HCT116 (cell line): ENCODE measurements around the gene ATM. TPM values are rescaled to one million over a fixed set of nuclear protein-coding genes. Genes with fewer than 3 reads are reported as not detected.

Experiments
- ATAC-seq: fragments of 200-7000 bp; cut with Tn5 transposase; 2 replicates; pipeline ENCODE4 v1.9.1; 2020; ENCODE audit warnings: mild to moderate bottlenecking, moderate library complexity
- BruUV-seq: library from RNA; stranded (reverse); fragments of 400-500 nt; replicated peaks from 2 replicates; lab custom pipeline; 2021; lab: Mats Ljungman, UMichigan
- CTCF ChIA-PET: fragments of 300-600 bp; sonication (Branson Sonifier 250); formaldehyde crosslinking; loops from one replicate; lab custom pipeline; 2021; ENCODE audit warnings: antibody characterized with exemption; lab: Charles Lee
- POLR2A ChIA-PET: fragments of 300-600, 350-600 bp; sonication (Branson Sonifier 250); formaldehyde crosslinking; loops from one replicate; lab custom pipeline; 2021; ENCODE audit warnings: antibody characterized with exemption; lab: Charles Lee
- RAD21 ChIA-PET, 2 experiments: fragments of 300-600 bp; sonication (Branson Sonifier 250); formaldehyde crosslinking; loops; one replicate each; lab custom pipeline; 2023; ENCODE audit warnings: low total read pairs in 2 of 2; ENCODE audit not compliant: uncharacterized antibody in 2 of 2, unreplicated experiment in 2 of 2, low non-redundant PET in 1 of 2; lab: Charles Lee
- DNase-seq: peaks from one replicate; pipeline ENCODE4 v3.0.0-alpha.2; 2010; ENCODE audit warnings: low read depth, low spot score
- H2AFZ ChIP-seq: fragments of 200-600 bp; shearing (Covaris generic), sonication (generic); 2 replicates; pipeline ENCODE4 v1.6.1; 2017; ENCODE audit warnings: low read depth, mixed run types, mixed read lengths, antibody characterized with exemption, low read length; ENCODE audit not compliant: poor library complexity, severe bottlenecking
- H3K27ac ChIP-seq: 2 replicates; pipeline ENCODE4 v1.5.1; 2012; ENCODE audit warnings: low read depth, low read length
- H3K27me3 ChIP-seq: fragments of 200-600 bp; sonication (generic); 2 replicates; pipeline ENCODE4 v1.6.1; 2016; ENCODE audit warnings: mixed run types, low read length, mixed read lengths; ENCODE audit not compliant: insufficient read depth
- H3K36me3 ChIP-seq, 2 experiments: fragments of 200-500 bp in 1 of 2; fragments of 200-600 bp in 1 of 2; sonication (Bioruptor generic) in 1 of 2; sonication (generic) in 1 of 2; 2 replicates each; pipeline versions ENCODE4 v1.5.1 to v1.6.1; 2014 to 2016; ENCODE audit warnings: low read length in 2 of 2, inconsistent platforms in 1 of 2, mixed read lengths in 1 of 2, mixed run types in 1 of 2; ENCODE audit not compliant: insufficient read depth in 2 of 2, control insufficient read depth in 1 of 2
- H3K4me1 ChIP-seq, 2 experiments: fragments of 200-600 bp in 1 of 2; sonication (generic) in 1 of 2; 2 replicates each; pipeline versions ENCODE4 v1.5.1 to v1.6.1; 2012 to 2017; ENCODE audit warnings: low read length in 2 of 2, inconsistent platforms in 1 of 2, mild to moderate bottlenecking in 1 of 2, mixed read lengths in 1 of 2, mixed run types in 1 of 2, moderate library complexity in 1 of 2; ENCODE audit not compliant: insufficient read depth in 2 of 2, control insufficient read depth in 1 of 2
- H3K4me2 ChIP-seq: fragments of 200-600 bp; sonication (generic); 2 replicates; pipeline ENCODE4 v1.6.1; 2017; ENCODE audit warnings: mixed run types, low read length, mixed read lengths
- H3K4me3 ChIP-seq, 2 experiments: fragments of 200-600 bp in 1 of 2; sonication (generic) in 1 of 2; replicated peaks in 1 of 2; 2 replicates each; pipeline ENCODE4 v1.5.1; 2011 to 2016; ENCODE audit warnings: low read length in 2 of 2, control low read depth in 1 of 2, low read depth in 1 of 2, mild to moderate bottlenecking in 1 of 2, mixed read lengths in 1 of 2, mixed run types in 1 of 2
- H3K79me2 ChIP-seq: fragments of 200-600 bp; sonication (generic); 2 replicates; pipeline ENCODE4 v1.6.1; 2017; ENCODE audit warnings: mild to moderate bottlenecking, mixed run types, low read length, moderate library complexity, mixed read lengths; ENCODE audit not compliant: insufficient read depth
- H3K9ac ChIP-seq: fragments of 200-600 bp; sonication (generic); 2 replicates; pipeline ENCODE4 v1.6.1; 2016; ENCODE audit warnings: low read length, mixed read lengths
- H3K9me2 ChIP-seq: fragments of 200-600 bp; sonication (generic), shearing (Covaris generic); 2 replicates; pipeline ENCODE4 v1.6.1; 2017; ENCODE audit warnings: mixed run types, mild to moderate bottlenecking, moderate library complexity; ENCODE audit not compliant: insufficient read depth
- H3K9me3 ChIP-seq, 2 experiments: fragments of 200-500 bp in 1 of 2; fragments of 200-600 bp in 1 of 2; sonication (Bioruptor generic) in 1 of 2; sonication (generic) in 1 of 2; 2 replicates each; pipeline ENCODE4 v1.6.1; 2014 to 2017; ENCODE audit warnings: low read length in 2 of 2, mixed read lengths in 2 of 2, inconsistent platforms in 1 of 2, low read depth in 1 of 2, mild to moderate bottlenecking in 1 of 2, mixed run types in 1 of 2, moderate library complexity in 1 of 2; ENCODE audit not compliant: control insufficient read depth in 1 of 2, insufficient read depth in 1 of 2
- H4K20me1 ChIP-seq: fragments of 200-600 bp; sonication (generic), shearing (Covaris generic); 2 replicates; pipeline ENCODE4 v1.6.1; 2017; ENCODE audit warnings: mixed run types, mild to moderate bottlenecking, moderate library complexity; ENCODE audit not compliant: insufficient read depth
- CEBPB ChIP-seq: IDR thresholded peaks from 2 replicates; pipeline ENCODE4 v1.6.1; 2012; ENCODE audit warnings: low read depth
- POLR2A ChIP-seq: IDR thresholded peaks from 2 replicates; pipeline ENCODE4 v1.7.0; 2011; ENCODE audit warnings: borderline replicate concordance; ENCODE audit not compliant: insufficient read depth, insufficient read length; ENCODE audit errors: extremely low read depth
- SP1 ChIP-seq: IDR thresholded peaks from 2 replicates; pipeline ENCODE4 v1.6.1; 2012; ENCODE audit warnings: low read depth
- SRF ChIP-seq: IDR thresholded peaks from 2 replicates; pipeline ENCODE4 v1.6.1; 2012; ENCODE audit warnings: low read depth
- TCF7L2 ChIP-seq: IDR thresholded peaks from 2 replicates; pipeline ENCODE4 v1.7.0; 2011; ENCODE audit warnings: borderline replicate concordance, inconsistent platforms; ENCODE audit not compliant: insufficient read depth, insufficient read length; ENCODE audit errors: extremely low read depth
- YY1 ChIP-seq: IDR thresholded peaks from 2 replicates; pipeline ENCODE4 v1.6.1; 2011; ENCODE audit warnings: low read length, low read depth, moderate library complexity, mild to moderate bottlenecking; ENCODE audit not compliant: insufficient replicate concordance; ENCODE audit errors: extremely low read depth
- intact Hi-C: fragments of 100-400 bp; cut with micrococcal nuclease; formaldehyde crosslinking; loops from 2 replicates; pipeline ENCODE4 v1.10.0; 2022
- total RNA-seq: library from RNA; stranded (reverse); gene quantifications from one replicate; pipeline ENCODE4 v1.2.1, GENCODE V29; 2021; ENCODE audit not compliant: unreplicated experiment
- TF ChIP-seq, protein P1 (sequence below): IDR thresholded peaks from 2 replicates; pipeline ENCODE4 v1.6.1; 2011; ENCODE audit warnings: mild to moderate bottlenecking, low read length, moderate library complexity; ENCODE audit not compliant: insufficient replicate concordance; ENCODE audit errors: extremely low read depth
- TF ChIP-seq, protein P2 (sequence below): IDR thresholded peaks from 2 replicates; pipeline ENCODE4 v1.6.1; 2012
- TF ChIP-seq, protein P3 (sequence below), 3 experiments: fragments of 200-600 bp in 1 of 3; sonication (generic) in 1 of 3; IDR thresholded peaks in 2 of 3; conservative IDR thresholded peaks in 1 of 3; 2 replicates each; pipeline ENCODE4 v1.5.1; 2012 to 2017; ENCODE audit warnings: low read depth in 2 of 3, low read length in 2 of 3, antibody characterized with exemption in 1 of 3, borderline replicate concordance in 1 of 3, control low read depth in 1 of 3, mild to moderate bottlenecking in 1 of 3, mixed read lengths in 1 of 3, mixed run types in 1 of 3, moderate library complexity in 1 of 3; ENCODE audit not compliant: insufficient read depth in 1 of 3
- TF ChIP-seq, protein P4 (sequence below): IDR thresholded peaks from 2 replicates; pipeline ENCODE4 v1.6.1; 2012; ENCODE audit warnings: low read depth

ATM gene
- total RNA-seq, 1 experiment from 2014 or later = 32.2 TPM

DNA sequence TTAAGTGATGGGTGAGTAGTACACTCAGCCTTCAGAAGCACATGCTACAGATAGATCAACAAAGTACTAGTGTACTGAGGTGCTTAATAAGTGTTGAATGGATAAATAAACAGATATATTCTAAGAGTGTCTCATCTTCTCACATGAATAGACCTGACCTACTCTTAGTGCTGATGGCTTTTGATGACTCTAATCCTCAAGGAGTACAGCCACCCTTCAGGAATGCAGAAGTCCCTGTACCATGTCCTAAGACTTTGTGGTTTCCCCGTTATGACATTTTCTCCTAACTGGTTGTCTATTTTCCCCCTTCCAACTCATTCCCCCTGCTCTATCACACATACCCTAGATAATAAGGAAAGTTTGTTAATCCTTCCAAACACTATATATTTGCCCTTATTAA is 182.8 kb downstream of the ATM start:
- Histone ChIP-seq H3K9ac (no peak overlapping the region), H3K9me3 (no peaks in the 10 kb centered on the region), H3K36me3 (no peaks in the 10 kb centered on the region), H3K27ac (no peak overlapping the region), H3K27me3 (no peaks in the 10 kb centered on the region), H3K4me1 (no peaks in the 10 kb centered on the region), H4K20me1 (no peaks in the 10 kb centered on the region), H3K4me3 (no peak overlapping the region), H2AFZ (no peak overlapping the region), H3K9me2 (no peaks in the 10 kb centered on the region), H3K4me2 (no peak overlapping the region), H3K79me2 (no peaks in the 10 kb centered on the region)
- intact Hi-C loops = no loop called here
- POLR2A ChIA-PET = no interaction called here
- TF ChIP-seq POLR2A = no peak
- TF ChIP-seq SP1 = no peak
- no peak for DNase-seq
- no TSS peak for BruUV-seq
- CTCF ChIA-PET = no interaction called here
- RAD21 ChIA-PET = no interaction called here
- no peak for ATAC-seq

DNA sequence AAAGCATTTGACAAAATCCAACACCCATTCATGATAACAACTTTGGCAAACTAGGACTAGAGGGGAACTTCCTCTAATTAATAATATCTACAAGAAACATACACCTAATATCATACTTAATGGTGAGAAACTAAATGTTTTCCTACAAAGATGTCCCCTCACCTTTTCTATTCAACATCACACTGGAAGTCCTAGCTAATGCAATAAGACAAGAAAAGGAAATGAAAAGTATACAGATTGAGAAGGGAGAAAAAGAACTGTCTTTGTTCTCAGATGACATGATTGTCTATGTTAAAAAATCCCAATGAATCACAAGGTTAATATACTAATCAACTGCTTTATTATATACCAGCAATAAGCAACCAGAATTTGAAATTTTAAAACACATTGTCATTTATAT is 192.1 kb downstream of the ATM start:
- Histone ChIP-seq H2AFZ (no peak overlapping the region), H3K9me3 (no peaks in the 10 kb centered on the region), H3K79me2 (no peaks in the 10 kb centered on the region), H3K4me3 (no peak overlapping the region), H3K4me1 (no peaks in the 10 kb centered on the region), H4K20me1 (no peaks in the 10 kb centered on the region), H3K9me2 (no peaks in the 10 kb centered on the region), H3K36me3 (no peaks in the 10 kb centered on the region), H3K27me3 (no peaks in the 10 kb centered on the region), H3K4me2 (no peak overlapping the region), H3K9ac (no peak overlapping the region), H3K27ac (no peak overlapping the region)
- RAD21 ChIA-PET = no interaction called here
- TF ChIP-seq SP1 (no peak), TCF7L2 (no peak), YY1 (no peak), CEBPB (no peak), SRF (no peak)
- TF ChIP-seq, protein P1, sequence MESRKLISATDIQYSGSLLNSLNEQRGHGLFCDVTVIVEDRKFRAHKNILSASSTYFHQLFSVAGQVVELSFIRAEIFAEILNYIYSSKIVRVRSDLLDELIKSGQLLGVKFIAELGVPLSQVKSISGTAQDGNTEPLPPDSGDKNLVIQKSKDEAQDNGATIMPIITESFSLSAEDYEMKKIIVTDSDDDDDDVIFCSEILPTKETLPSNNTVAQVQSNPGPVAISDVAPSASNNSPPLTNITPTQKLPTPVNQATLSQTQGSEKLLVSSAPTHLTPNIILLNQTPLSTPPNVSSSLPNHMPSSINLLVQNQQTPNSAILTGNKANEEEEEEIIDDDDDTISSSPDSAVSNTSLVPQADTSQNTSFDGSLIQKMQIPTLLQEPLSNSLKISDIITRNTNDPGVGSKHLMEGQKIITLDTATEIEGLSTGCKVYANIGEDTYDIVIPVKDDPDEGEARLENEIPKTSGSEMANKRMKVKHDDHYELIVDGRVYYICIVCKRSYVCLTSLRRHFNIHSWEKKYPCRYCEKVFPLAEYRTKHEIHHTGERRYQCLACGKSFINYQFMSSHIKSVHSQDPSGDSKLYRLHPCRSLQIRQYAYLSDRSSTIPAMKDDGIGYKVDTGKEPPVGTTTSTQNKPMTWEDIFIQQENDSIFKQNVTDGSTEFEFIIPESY = no peak
- TF ChIP-seq, protein P2, sequence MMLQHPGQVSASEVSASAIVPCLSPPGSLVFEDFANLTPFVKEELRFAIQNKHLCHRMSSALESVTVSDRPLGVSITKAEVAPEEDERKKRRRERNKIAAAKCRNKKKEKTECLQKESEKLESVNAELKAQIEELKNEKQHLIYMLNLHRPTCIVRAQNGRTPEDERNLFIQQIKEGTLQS = no peak
- TF ChIP-seq, protein P3, sequence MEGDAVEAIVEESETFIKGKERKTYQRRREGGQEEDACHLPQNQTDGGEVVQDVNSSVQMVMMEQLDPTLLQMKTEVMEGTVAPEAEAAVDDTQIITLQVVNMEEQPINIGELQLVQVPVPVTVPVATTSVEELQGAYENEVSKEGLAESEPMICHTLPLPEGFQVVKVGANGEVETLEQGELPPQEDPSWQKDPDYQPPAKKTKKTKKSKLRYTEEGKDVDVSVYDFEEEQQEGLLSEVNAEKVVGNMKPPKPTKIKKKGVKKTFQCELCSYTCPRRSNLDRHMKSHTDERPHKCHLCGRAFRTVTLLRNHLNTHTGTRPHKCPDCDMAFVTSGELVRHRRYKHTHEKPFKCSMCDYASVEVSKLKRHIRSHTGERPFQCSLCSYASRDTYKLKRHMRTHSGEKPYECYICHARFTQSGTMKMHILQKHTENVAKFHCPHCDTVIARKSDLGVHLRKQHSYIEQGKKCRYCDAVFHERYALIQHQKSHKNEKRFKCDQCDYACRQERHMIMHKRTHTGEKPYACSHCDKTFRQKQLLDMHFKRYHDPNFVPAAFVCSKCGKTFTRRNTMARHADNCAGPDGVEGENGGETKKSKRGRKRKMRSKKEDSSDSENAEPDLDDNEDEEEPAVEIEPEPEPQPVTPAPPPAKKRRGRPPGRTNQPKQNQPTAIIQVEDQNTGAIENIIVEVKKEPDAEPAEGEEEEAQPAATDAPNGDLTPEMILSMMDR (IDR thresholded peaks at IDR 0.05 in 2 of 3, conservative IDR thresholded peaks at IDR 0.05 in 1 of 3; ENCODE audit: borderline replicate concordance in 1 of 3, insufficient read depth in 1 of 3, low read depth in 2 of 3, low read length in 2 of 3) = no peak
- TF ChIP-seq, protein P4, sequence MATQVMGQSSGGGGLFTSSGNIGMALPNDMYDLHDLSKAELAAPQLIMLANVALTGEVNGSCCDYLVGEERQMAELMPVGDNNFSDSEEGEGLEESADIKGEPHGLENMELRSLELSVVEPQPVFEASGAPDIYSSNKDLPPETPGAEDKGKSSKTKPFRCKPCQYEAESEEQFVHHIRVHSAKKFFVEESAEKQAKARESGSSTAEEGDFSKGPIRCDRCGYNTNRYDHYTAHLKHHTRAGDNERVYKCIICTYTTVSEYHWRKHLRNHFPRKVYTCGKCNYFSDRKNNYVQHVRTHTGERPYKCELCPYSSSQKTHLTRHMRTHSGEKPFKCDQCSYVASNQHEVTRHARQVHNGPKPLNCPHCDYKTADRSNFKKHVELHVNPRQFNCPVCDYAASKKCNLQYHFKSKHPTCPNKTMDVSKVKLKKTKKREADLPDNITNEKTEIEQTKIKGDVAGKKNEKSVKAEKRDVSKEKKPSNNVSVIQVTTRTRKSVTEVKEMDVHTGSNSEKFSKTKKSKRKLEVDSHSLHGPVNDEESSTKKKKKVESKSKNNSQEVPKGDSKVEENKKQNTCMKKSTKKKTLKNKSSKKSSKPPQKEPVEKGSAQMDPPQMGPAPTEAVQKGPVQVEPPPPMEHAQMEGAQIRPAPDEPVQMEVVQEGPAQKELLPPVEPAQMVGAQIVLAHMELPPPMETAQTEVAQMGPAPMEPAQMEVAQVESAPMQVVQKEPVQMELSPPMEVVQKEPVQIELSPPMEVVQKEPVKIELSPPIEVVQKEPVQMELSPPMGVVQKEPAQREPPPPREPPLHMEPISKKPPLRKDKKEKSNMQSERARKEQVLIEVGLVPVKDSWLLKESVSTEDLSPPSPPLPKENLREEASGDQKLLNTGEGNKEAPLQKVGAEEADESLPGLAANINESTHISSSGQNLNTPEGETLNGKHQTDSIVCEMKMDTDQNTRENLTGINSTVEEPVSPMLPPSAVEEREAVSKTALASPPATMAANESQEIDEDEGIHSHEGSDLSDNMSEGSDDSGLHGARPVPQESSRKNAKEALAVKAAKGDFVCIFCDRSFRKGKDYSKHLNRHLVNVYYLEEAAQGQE = no peak
- ATAC-seq = no peak
- intact Hi-C loops = no loop called here
- POLR2A ChIA-PET = no interaction called here
- CTCF ChIA-PET = no interaction called here
- no peak for DNase-seq
- BruUV-seq = no TSS peak
